ENCODE results near the gene CACNA1C.
"Not testable (repeated sequence)": the region's sequence is repeated elsewhere in the genome, so short reads cannot be mapped to it uniquely, and the experiment has no call there.

The CACNA1C gene

GRCh38 chr12:2076728-2077127 is 23.9 kb downstream of the CACNA1C start:
- no peak for DNase-seq

- DNase-seq, result no peak
Measured at GRCh38 chr12:2080604-2081003, 27.8 kb downstream of the CACNA1C start.

- no peak for DNase-seq
Measured at GRCh38 chr12:2082321-2082720, 29.5 kb downstream of the CACNA1C start.

- no peak for DNase-seq
Measured at GRCh38 chr12:2083008-2083407, 30.2 kb downstream of the CACNA1C start.

- DNase-seq, result no peak
Measured at GRCh38 chr12:2083561-2083960, 30.8 kb downstream of the CACNA1C start.

- no peak for DNase-seq
Measured at GRCh38 chr12:2084553-2085296, 31.9 kb downstream of the CACNA1C start.

GRCh38 chr12:2092354-2092753 is 39.6 kb downstream of the CACNA1C start:
- no peak for DNase-seq

- no peak for DNase-seq
Measured at GRCh38 chr12:2092890-2093289, 40.1 kb downstream of the CACNA1C start.

- DNase-seq, result no peak
Measured at GRCh38 chr12:2094597-2094996, 41.8 kb downstream of the CACNA1C start.

- DNase-seq, result no peak
Measured at GRCh38 chr12:2095878-2096277, 43.1 kb downstream of the CACNA1C start.

GRCh38 chr12:2097617-2098016 is 44.8 kb downstream of the CACNA1C start:
- no peak for DNase-seq

GRCh38 chr12:2098852-2099251 is 46.1 kb downstream of the CACNA1C start:
- DNase-seq, result no peak

GRCh38 chr12:2099595-2099994 is 46.8 kb downstream of the CACNA1C start:
- DNase-seq, result no peak

GRCh38 chr12:2101359-2101758 is 48.6 kb downstream of the CACNA1C start:
- DNase-seq, result no peak

- DNase-seq, result no peak
Measured at GRCh38 chr12:2101771-2102170, 49.0 kb downstream of the CACNA1C start.

GRCh38 chr12:2102736-2103135 is 49.9 kb downstream of the CACNA1C start:
- DNase-seq, result not testable (repeated sequence)

- DNase-seq, result not testable (repeated sequence)
Measured at GRCh38 chr12:2105387-2105786, 52.6 kb downstream of the CACNA1C start.

- DNase-seq, result no peak
Measured at GRCh38 chr12:2108166-2108565, 55.4 kb downstream of the CACNA1C start.

- DNase-seq, result no peak
Measured at GRCh38 chr12:2108975-2109671, 56.3 kb downstream of the CACNA1C start.

- DNase-seq, result no peak
Measured at GRCh38 chr12:2110127-2110526, 57.3 kb downstream of the CACNA1C start.

- DNase-seq, result no peak
Measured at GRCh38 chr12:2110849-2111566, 58.2 kb downstream of the CACNA1C start.

- no peak for DNase-seq
Measured at GRCh38 chr12:2111826-2112225, 59.0 kb downstream of the CACNA1C start.

GRCh38 chr12:2112401-2112800 is 59.6 kb downstream of the CACNA1C start:
- DNase-seq, result no peak

Measured in CD4-positive, alpha-beta T cell treated with Interleukin-1 beta for 1 hour (primary cell).